HG02642 (cell line): ENCODE measurements around the gene SRGN.

Experiments used
- ATAC-seq: cut with Tn5 transposase; IDR thresholded peaks from one replicate; pipeline ENCODE4 v1.9.1; 2021; ENCODE audit warnings: mild to moderate bottlenecking; ENCODE audit not compliant: unreplicated experiment, poor library complexity

The SRGN gene

DNA sequence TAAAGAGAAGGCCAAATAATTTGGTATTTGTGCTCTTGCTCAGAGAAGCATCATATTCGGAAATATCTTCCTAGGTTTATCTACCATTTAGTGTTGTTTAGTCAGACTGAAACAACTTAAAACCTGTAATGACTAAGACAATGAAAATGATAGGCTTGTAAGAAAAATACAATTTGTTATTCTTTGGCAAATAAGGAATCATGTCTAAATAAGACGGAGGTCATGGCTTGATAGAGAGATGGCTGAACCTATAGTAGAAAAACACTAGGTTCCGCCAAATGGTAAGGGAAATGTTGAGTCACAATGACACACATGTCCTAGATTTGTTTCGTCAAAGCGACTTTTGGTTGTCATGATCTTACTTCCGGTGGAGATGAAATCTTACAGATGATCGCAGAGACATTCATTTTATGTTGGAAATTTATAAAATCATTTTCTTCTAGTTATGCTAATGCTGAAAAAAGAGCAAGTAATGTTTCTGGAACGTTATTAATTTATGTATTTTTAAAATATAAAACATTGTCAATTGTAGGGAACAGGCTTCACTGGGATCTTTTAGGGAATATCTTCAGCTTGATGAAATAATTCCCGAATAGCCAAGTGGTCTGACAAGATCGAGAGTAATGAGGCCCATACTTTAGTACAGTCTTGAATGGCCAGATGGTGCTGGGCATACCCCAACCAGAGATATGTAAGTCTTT, 1.0 kb downstream of the SRGN start:
- peak; percentile 19 for ATAC-seq

- peak; percentile 36 for ATAC-seq
Measured at GRCh38 chr10:69089638-69090599, 2.0 kb downstream of the SRGN start.

DNA sequence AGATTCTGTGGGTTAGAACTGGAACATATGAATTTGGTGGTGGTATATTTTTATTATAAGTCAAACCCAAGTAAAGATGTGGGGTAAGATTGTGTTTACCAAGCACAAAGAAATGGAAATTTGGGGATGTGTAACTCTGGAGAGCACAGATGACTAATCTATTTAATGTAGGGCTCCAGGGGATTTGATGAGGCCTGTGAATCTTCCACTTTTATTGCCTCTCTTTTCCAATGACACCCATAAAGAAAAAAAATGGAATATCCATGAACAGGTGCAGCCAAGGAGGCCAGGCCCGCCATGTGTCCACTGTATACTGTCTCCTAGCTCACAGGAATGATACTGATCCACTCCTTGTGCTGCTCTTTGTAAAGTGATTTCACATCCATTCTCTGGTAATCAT, 2.8 kb downstream of the SRGN start:
- no peak for ATAC-seq

DNA sequence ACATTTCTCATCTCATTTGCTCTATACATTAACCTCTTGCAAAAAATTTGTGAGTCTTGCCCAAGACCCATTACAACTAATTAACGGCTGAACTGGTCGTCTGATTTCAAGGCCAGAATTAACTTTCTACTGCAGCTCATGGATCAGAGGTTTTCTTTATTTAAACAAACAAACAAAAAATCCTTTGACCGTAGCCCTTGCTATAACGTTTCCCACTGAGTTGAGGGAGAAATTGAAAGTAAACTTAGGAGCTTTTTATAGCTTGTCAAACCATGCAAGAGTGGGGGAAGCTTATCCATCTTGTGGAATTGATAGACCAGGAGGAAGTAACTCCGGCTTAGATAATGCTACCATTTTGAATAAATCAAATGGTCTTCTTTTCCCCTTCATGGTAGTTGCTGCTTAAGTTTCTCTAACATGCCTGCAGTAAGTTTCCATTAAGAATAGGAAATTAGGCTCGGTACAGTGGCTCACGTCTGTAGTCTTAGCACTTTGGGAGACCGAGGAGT, 3.3 kb downstream of the SRGN start:
- no peak for ATAC-seq

GRCh38 chr10:69092959-69093850, 5.3 kb downstream of the SRGN start:
- ATAC-seq = no peak

GRCh38 chr10:69093933-69094332, 6.0 kb downstream of the SRGN start:
- no peak for ATAC-seq

DNA sequence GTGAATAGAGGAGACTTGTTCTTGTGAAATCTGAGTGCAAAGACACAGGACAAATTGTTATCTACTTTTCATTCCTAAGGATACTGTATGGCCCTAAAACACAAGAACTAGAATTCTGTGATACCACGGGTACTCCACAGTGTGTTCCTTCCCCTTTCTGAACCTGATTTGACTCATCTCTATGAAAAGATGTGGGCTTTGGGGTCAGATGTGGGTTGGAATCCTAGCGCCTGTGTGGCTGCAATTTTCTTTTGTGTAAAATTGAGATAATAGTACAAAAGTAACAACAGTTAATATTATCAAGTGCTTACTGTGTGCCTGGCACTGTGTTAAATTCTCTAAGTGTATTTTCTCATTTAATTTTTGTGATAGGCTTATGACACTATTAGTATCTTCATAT, 8.1 kb downstream of the SRGN start:
- ATAC-seq = no peak

- no peak for ATAC-seq
Measured at GRCh38 chr10:69097729-69098128, 9.8 kb downstream of the SRGN start.

- no peak for ATAC-seq
Measured at GRCh38 chr10:69100136-69100872, 12.4 kb downstream of the SRGN start.

DNA sequence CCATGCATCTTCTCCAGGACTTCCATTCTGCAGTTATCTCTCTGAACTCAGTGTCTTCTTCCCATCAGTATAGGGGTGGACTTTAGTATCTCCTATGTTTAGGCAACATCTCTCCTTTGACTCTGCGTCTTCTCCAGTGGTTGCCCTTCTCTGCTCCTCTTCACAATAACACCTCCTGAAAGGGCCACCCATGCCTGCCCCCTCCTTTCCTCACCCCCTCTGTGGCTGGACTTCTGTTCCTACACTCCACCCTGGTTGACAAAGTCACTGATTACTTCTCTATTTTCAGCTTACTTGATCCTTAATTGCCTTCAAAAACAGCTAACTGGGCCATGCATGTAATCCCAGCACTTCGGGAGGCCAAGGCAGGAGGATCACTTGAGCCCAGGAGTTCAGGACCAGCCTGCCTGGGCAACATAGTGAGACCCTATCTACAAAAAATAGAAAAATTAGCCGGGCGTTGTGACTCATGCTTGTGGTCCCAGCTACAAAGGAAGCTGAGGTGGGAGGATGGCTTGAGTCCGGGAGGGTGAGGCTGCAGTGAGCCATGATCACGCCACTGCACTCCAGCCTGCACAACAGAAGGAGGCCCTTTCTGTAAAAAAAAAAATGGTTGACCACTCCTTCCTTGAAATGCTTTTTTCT, 13.7 kb downstream of the SRGN start:
- ATAC-seq = no peak

- ATAC-seq = no peak
Measured at GRCh38 chr10:69102440-69102839, 14.5 kb downstream of the SRGN start.

- no peak for ATAC-seq
Measured at GRCh38 chr10:69103784-69104183, 15.9 kb downstream of the SRGN start.

DNA sequence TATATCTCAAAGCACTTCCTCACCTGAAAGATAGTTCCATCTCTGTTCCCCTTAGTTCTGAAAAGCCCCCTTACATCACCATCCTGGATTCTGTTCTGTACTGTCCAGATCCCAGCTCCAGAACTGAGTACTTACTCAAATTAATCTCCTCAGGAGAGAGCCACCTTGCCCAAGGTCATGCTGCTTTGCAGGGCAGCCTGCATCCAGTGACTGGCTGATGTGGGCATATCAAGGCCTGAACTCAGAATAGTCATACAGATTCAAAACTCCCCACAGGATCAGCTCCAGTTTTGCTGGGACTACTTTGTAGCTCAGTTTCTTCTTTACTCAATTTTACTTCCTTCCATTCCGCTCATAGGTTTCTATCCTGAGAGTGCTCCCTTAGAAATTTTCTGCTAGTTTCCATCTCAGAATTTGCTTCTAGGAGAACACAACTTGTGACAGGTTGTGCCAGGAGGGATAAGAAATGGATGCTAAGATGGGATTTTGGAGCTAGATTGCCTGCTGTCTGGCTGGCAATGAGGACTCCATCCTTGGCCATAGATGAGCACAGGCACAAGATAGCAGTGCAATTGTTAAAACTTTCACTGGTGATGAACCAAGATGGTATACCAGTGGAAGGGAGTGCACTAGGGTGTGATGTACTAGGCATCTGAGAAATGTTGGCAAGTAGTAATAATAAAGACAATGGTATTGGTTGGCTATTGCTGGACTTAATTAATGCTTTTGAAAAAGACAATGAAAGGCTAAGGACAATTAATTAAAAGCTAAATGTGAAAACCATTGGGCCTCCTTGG, 17.3 kb downstream of the SRGN start:
- ATAC-seq = no peak

DNA sequence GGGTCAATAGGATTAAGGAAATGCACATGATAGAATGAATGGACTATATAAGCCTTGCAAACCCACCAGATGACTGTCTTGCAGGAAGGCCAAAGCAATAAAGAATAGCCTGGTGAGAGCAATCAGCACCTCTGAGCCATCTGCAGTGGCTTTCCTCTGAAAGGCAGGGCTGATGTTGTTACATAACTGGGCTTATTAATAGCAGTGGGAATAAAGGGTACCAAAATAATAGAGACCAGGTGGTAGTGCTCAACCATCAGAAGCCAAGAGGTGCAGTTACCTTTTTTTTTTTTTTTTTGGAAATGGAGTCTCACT, 19.2 kb downstream of the SRGN start:
- no peak for ATAC-seq

DNA sequence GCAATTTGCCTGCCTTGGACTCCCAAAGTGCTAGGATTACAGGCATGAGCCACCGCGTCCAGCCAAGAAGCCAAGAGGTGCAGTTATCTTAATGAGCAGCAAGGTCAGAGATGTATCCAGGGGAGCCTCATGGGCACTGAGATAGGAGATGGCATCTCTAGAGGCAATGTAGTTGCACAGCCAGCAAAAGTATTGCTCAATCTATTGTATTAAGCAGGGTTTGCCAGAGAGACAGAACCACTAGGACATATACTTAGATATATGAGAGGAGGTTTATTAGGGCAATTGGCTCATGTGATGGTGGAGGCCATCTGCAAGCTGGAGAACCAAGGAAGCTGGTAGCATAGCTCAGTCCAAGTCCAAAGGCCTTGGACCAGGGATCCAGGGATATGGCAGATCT, 19.8 kb downstream of the SRGN start:
- ATAC-seq = no peak

DNA sequence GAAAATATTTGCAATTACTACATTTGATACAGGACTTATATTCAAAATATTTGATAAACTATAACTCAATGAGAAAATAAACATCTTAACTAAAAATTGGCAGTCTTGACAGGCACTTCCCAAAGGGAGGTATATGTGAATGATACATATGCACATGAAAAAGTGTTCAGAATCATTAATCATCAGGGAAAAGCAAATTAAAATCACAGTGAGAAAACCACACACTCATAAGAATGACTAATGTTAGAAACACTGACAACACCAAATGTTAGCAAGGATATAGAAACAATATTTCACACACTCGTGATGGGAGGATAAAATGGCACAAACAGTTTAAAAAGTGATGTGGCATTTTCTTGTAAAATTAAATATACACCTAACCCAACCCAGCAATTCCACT, 32.0 kb downstream of the SRGN start:
- ATAC-seq = no peak

DNA sequence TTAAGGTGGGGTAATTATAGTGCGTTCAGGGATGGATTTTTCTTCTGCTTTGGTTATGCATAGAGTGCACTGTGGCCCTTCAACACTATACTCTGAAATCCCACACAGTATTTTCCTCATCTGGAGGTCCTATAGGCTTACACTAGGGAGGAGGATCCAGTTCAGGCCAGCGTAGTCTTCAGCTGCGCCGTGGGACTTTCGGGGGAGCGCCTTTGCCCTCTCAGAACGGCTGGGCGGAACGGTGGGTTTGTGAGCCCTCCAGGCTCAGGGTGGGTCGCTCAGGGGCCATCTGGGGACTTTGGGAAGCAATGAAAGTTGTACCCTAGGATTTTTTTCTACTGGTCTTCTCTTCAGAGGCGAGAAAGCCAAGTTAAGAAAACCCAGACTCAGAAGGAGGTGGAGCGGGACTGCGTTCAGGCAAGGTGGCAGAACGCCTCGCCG, 35.4 kb downstream of the SRGN start:
- peak; percentile 30 for ATAC-seq

DNA sequence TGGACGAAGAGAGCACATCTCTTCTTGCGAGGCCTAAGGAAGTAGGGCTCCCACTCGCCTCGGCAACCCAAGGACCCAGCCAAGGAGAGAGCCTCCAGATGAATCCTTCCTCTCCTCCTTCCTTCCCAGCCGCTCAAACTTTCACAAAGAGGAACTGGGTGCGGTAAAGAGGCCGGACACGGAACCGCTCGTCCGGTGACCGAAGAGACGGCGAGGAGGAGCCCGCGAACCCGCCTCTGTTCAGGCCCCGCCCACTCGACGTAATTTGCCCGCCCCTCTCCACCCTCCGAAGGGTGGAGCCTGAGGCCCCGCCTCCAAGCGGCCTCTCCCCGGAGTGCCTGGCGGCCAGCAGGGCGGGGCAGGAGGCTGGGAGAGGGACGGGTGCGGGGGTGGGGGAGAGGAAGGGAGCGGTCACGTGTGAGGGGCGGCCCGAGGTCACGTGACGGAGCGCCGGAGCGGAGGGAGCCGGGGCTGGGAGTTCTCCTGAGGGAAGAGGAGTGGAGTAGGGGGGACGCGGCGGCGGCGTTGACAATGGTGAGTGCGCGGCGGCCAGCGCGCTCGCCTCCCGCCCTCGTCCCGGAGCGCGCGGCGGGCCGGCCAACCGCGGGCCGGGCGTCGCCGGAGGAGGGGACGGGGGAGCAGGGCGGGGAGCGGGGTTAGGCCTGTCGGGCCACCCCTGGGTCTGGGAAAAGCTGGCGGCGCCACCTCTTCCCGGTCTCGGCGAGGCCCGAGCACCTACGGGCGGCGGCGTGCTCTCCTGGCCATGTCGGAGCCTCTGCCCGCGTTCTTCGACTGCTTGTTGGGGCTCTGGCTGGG, 36.1 kb downstream of the SRGN start, which contains the start of gene VPS26A:
TSS of gene VPS26A (plus strand) at position 432 of the 816 bp plus-strand sequence. CDS start at position 532, 100 bp downstream.
- peak; percentile 91 for ATAC-seq
